ENCODE measurements around the gene ADO.

ADO gene

DNA sequence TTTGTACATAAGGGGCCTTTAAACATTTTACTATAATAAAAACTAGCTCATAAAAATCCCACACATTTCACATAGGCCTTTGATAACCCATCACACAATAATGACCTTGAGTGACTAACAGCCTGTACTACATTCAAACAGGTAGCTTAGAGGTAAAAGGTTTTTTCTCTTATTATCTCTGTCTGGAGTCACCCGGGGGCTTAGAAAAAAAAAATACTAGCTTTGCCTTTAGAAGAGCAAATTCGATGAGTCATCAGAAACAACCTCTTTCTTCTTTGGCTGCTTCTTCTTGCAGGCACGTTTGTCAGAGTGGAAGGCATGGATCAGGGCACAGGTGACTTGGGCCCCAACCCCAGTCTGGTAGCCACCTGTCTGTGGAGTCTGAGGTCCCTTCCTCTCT is 43.4 kb upstream of the ADO start:
- H3K36me3 ChIP-seq, result no peaks in the 10 kb centered on the region
- no peak overlapping the region for H3K4me3 ChIP-seq (ENCODE audit: low read depth, low read length)
- H3K27ac ChIP-seq, result no peak overlapping the region
- TF ChIP-seq CTCF (IDR thresholded peaks at IDR 0.05; ENCODE audit: low read depth, low read length), result no peak
- H3K27me3 ChIP-seq (ENCODE audit: insufficient read depth, low read depth, severe bottlenecking), result peaks cover 47% of the 10 kb centered on the region
- no peaks in the 10 kb centered on the region for H3K9me3 ChIP-seq (ENCODE audit: severe bottlenecking)
- no peak for DNase-seq

GRCh38 chr10:62763155-62763554 is 41.4 kb upstream of the ADO start:
- Histone ChIP-seq H3K27ac (no peak overlapping the region), H3K36me3 (no peaks in the 10 kb centered on the region), H3K27me3 (ENCODE audit: insufficient read depth, low read depth, severe bottlenecking) (peaks cover 51% of the 10 kb centered on the region), H3K9me3 (ENCODE audit: severe bottlenecking) (no peaks in the 10 kb centered on the region), H3K4me3 (ENCODE audit: low read depth, low read length) (no peak overlapping the region)
- DNase-seq, result no peak
- no peak for TF ChIP-seq CTCF (IDR thresholded peaks at IDR 0.05; ENCODE audit: low read depth, low read length)

DNA sequence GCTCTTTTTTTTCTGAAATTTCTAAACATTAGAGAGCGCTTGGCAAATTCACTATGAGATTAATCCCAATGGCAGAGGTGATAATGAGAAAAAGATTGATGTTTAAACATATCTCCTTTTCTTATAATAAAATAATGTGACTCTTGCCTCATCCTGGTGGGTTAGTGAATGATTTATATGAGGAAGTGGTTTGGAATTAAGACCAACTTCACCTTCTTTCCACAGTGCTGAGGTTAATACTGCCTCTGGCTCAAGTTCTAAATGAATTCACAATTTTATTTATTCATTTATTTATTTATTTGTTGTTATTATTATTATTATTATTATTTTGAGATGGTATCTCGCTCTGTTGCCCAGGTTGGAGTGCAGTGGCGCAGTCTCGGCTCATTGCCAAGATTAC is 40.5 kb upstream of the ADO start:
- Histone ChIP-seq H3K4me3 (ENCODE audit: low read depth, low read length) (no peak overlapping the region), H3K9me3 (ENCODE audit: severe bottlenecking) (no peaks in the 10 kb centered on the region), H3K27ac (no peak overlapping the region), H3K27me3 (ENCODE audit: insufficient read depth, low read depth, severe bottlenecking) (peaks cover 48% of the 10 kb centered on the region), H3K36me3 (no peaks in the 10 kb centered on the region)
- no peak for DNase-seq
- no peak for TF ChIP-seq CTCF (IDR thresholded peaks at IDR 0.05; ENCODE audit: low read depth, low read length)

- H3K27ac ChIP-seq, result no peak overlapping the region
- no peak overlapping the region for H3K4me3 ChIP-seq (ENCODE audit: low read depth, low read length)
- no peak for DNase-seq
- no peaks in the 10 kb centered on the region for H3K9me3 ChIP-seq (ENCODE audit: severe bottlenecking)
- no peak for TF ChIP-seq CTCF (IDR thresholded peaks at IDR 0.05; ENCODE audit: low read depth, low read length)
- H3K36me3 ChIP-seq, result no peaks in the 10 kb centered on the region
- H3K27me3 ChIP-seq (ENCODE audit: insufficient read depth, low read depth, severe bottlenecking), result peaks cover 40% of the 10 kb centered on the region
These were observed 38.8 kb upstream of the ADO start for GRCh38 chr10:62765726-62766125.

DNA sequence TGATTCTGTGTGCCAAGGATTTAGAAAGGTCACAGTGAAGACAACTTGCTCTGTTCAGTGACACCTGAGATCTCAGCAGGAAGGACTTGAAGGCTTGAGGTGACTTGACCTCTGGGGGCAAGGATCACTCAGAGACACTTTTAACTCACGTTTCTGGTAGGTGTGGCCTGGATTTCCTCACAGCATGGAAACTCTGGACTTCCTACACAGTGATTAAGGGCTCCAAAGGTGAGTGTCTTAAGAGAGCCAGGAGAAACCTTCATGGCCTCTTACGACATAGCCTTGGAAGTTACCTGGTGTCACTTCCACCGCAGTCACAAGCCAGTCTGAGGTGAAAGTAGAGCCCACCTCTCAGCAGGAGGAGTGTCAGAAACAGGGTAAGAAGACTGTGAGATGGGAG is 38.1 kb upstream of the ADO start:
- no peaks in the 10 kb centered on the region for H3K36me3 ChIP-seq
- no peak for TF ChIP-seq CTCF (IDR thresholded peaks at IDR 0.05; ENCODE audit: low read depth, low read length)
- no peaks in the 10 kb centered on the region for H3K9me3 ChIP-seq (ENCODE audit: severe bottlenecking)
- H3K27ac ChIP-seq, result no peak overlapping the region
- no peak for DNase-seq
- peaks cover 43% of the 10 kb centered on the region for H3K27me3 ChIP-seq (ENCODE audit: insufficient read depth, low read depth, severe bottlenecking)
- no peak overlapping the region for H3K4me3 ChIP-seq (ENCODE audit: low read depth, low read length)

- DNase-seq, result no peak
- no peaks in the 10 kb centered on the region for H3K36me3 ChIP-seq
- TF ChIP-seq CTCF (IDR thresholded peaks at IDR 0.05; ENCODE audit: low read depth, low read length), result no peak
- no peak overlapping the region for H3K27ac ChIP-seq
- peaks cover 59% of the 10 kb centered on the region for H3K27me3 ChIP-seq (ENCODE audit: insufficient read depth, low read depth, severe bottlenecking)
- no peaks in the 10 kb centered on the region for H3K9me3 ChIP-seq (ENCODE audit: severe bottlenecking)
- H3K4me3 ChIP-seq (ENCODE audit: low read depth, low read length), result no peak overlapping the region
These were observed 34.8 kb upstream of the ADO start for GRCh38 chr10:62769574-62770242.

Data from WERI-Rb-1 (cell line).